ENCODE data around the gene GEMIN2.

DNA sequence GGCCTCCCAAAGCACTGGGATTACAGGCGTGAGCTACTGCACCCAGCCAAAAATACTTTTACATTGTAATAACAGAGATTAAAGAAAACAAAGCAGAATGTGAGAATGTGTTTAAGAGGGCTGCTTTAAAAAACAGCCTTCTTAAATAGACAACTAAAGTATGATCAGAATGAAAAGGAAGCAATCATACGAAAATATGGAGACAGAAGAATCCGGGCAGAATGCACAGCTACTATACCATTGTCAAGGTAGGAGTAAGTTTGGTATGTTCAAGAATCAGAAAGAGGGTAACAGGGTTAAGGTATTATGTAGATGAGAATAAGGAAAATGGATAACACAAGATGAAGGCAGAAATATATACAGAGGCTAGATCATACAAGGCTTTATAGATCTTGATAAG, 19.6 kb upstream of the GEMIN2 start:
- TF ChIP-seq, protein P1, sequence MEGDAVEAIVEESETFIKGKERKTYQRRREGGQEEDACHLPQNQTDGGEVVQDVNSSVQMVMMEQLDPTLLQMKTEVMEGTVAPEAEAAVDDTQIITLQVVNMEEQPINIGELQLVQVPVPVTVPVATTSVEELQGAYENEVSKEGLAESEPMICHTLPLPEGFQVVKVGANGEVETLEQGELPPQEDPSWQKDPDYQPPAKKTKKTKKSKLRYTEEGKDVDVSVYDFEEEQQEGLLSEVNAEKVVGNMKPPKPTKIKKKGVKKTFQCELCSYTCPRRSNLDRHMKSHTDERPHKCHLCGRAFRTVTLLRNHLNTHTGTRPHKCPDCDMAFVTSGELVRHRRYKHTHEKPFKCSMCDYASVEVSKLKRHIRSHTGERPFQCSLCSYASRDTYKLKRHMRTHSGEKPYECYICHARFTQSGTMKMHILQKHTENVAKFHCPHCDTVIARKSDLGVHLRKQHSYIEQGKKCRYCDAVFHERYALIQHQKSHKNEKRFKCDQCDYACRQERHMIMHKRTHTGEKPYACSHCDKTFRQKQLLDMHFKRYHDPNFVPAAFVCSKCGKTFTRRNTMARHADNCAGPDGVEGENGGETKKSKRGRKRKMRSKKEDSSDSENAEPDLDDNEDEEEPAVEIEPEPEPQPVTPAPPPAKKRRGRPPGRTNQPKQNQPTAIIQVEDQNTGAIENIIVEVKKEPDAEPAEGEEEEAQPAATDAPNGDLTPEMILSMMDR (IDR thresholded peaks at IDR 0.05; ENCODE audit: low read length): no peak
- no peak for TF ChIP-seq EZH2 (IDR thresholded peaks at IDR 0.05; ENCODE audit: borderline replicate concordance, low read length)

Measured in OCI-LY1 (cell line).